Measurements from ENCODE around the gene CYBC1. TPM values are rescaled to one million over a fixed set of nuclear protein-coding genes. Genes with fewer than 3 reads are reported as not detected.

The CYBC1 gene
- polyA plus RNA-seq, 1 donor from 2014 or later, result 66.6 TPM

- Histone ChIP-seq H3K9me3 (ENCODE audit: low read length) (no peaks in the 10 kb centered on the region), H3K4me2 (ENCODE audit: low read length) (no peak overlapping the region), H3K36me3 (ENCODE audit: insufficient read depth, low read length) (no peaks in the 10 kb centered on the region), H3K9ac (ENCODE audit: low read length) (no peak overlapping the region), H2AFZ (ENCODE audit: low read depth, low read length) (no peak overlapping the region), H3F3A (ENCODE audit: insufficient read depth, low read length, poor library complexity, severe bottlenecking) (no peaks in the 10 kb centered on the region), H3K27me3 (ENCODE audit: insufficient read depth, low read depth, low read length) (no peaks in the 10 kb centered on the region), H3K4me3 (ENCODE audit: low read length) (no peak overlapping the region), H3K27ac (ENCODE audit: low read length) (no peak overlapping the region), H3K9me2 (ENCODE audit: insufficient read depth, low read length) (no peaks in the 10 kb centered on the region), H4K20me1 (ENCODE audit: insufficient read depth) (no peaks in the 10 kb centered on the region), H3K79me2 (replicated peaks; ENCODE audit: insufficient read depth, low read length) (no peaks in the 10 kb centered on the region)
- TF ChIP-seq RAD21 (conservative IDR thresholded peaks at IDR 0.05), result no peak
- no peak for TF ChIP-seq EZH2 (IDR thresholded peaks at IDR 0.05; ENCODE audit: borderline replicate concordance, insufficient read depth, low read length, poor library complexity, severe bottlenecking)
- no peak for TF ChIP-seq MXI1 (conservative IDR thresholded peaks at IDR 0.05; ENCODE audit: poor library complexity, severe bottlenecking)
- no peak for TF ChIP-seq TAF1 (IDR thresholded peaks at IDR 0.05; ENCODE audit: low read depth)
- TF ChIP-seq POLR2AphosphoS5 (IDR thresholded peaks at IDR 0.05), result no peak
- no peak for TF ChIP-seq SMC3 (conservative IDR thresholded peaks at IDR 0.05; ENCODE audit: poor library complexity)
- no peak for TF ChIP-seq EP300 (conservative IDR thresholded peaks at IDR 0.05; ENCODE audit: poor library complexity, severe bottlenecking)
- TF ChIP-seq REST (IDR thresholded peaks at IDR 0.05; ENCODE audit: borderline replicate concordance), result no peak
- TF ChIP-seq CTCF (IDR thresholded peaks at IDR 0.05; ENCODE audit: poor library complexity, severe bottlenecking), result no peak
Measured at GRCh38 chr17:82491196-82491530, 40.6 kb upstream of the CYBC1 start.

DNA sequence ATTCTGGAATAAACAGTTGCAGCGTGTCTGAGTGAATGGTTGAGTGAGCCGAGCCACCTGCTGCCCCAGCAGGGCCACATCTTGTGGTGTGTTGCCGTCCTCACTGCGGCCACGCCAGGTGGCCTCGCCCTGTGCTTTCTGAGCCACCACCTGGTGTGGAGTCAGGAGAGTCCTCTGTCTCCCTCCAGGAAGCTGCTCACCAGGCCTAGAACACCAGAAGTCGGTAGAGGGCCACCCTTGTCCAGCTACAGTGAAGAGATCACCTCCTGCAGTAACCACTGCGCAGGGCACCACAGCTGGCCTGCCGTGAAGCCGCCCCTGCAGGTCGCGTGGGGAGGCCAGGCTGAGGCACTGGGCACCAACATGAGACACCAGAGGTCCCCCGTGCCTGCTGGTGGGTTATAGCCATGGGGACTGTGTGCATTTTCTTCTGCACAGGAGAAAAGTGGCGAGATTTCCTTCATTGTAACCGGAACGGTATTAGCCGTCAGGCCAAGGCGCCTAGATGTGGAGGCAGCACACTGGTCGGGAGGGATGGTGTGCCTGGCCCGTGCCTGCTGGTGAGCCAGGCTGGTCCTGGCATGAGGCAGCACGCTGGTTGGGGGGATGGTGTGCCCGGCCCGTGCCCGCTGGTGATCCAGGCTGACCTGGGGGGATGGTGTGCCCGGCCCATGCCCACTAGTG, 40.1 kb upstream of the CYBC1 start:
- Histone ChIP-seq H3K9me2 (ENCODE audit: insufficient read depth, low read length) (no peaks in the 10 kb centered on the region), H3K79me2 (replicated peaks; ENCODE audit: insufficient read depth, low read length) (no peaks in the 10 kb centered on the region), H3K9me3 (ENCODE audit: low read length) (no peaks in the 10 kb centered on the region), H3K4me2 (ENCODE audit: low read length) (no peak overlapping the region), H3K9ac (ENCODE audit: low read length) (no peak overlapping the region), H3K27me3 (ENCODE audit: insufficient read depth, low read depth, low read length) (no peaks in the 10 kb centered on the region), H2AFZ (ENCODE audit: low read depth, low read length) (no peak overlapping the region), H4K20me1 (ENCODE audit: insufficient read depth) (no peaks in the 10 kb centered on the region), H3K36me3 (ENCODE audit: insufficient read depth, low read length) (no peaks in the 10 kb centered on the region), H3K4me3 (ENCODE audit: low read length) (no peak overlapping the region), H3F3A (ENCODE audit: insufficient read depth, low read length, poor library complexity, severe bottlenecking) (no peaks in the 10 kb centered on the region), H3K27ac (ENCODE audit: low read length) (no peak overlapping the region)
- TF ChIP-seq RAD21 (conservative IDR thresholded peaks at IDR 0.05) (no peak), POLR2AphosphoS5 (IDR thresholded peaks at IDR 0.05) (no peak), REST (IDR thresholded peaks at IDR 0.05; ENCODE audit: borderline replicate concordance) (no peak), MXI1 (conservative IDR thresholded peaks at IDR 0.05; ENCODE audit: poor library complexity, severe bottlenecking) (no peak), SMC3 (conservative IDR thresholded peaks at IDR 0.05; ENCODE audit: poor library complexity) (no peak), CTCF (IDR thresholded peaks at IDR 0.05; ENCODE audit: poor library complexity, severe bottlenecking) (no peak), TAF1 (IDR thresholded peaks at IDR 0.05; ENCODE audit: low read depth) (no peak), EZH2 (IDR thresholded peaks at IDR 0.05; ENCODE audit: borderline replicate concordance, insufficient read depth, low read length, poor library complexity, severe bottlenecking) (no peak), EP300 (conservative IDR thresholded peaks at IDR 0.05; ENCODE audit: poor library complexity, severe bottlenecking) (no peak)

Measured in neural cell (in vitro differentiated cells).